ENCODE data around the gene EIF5. TPM values are rescaled to one million over a fixed set of nuclear protein-coding genes. Genes with fewer than 3 reads are reported as not detected.
A peak's percentile ranks its signal among the peaks of the same experiment; 100 is the strongest.
"Not testable (repeated sequence)": the region's sequence is repeated elsewhere in the genome, so short reads cannot be mapped to it uniquely, and the experiment has no call there.

Gene EIF5
- total RNA-seq, 1 experiment from 2014 or later: 238 TPM

DNA sequence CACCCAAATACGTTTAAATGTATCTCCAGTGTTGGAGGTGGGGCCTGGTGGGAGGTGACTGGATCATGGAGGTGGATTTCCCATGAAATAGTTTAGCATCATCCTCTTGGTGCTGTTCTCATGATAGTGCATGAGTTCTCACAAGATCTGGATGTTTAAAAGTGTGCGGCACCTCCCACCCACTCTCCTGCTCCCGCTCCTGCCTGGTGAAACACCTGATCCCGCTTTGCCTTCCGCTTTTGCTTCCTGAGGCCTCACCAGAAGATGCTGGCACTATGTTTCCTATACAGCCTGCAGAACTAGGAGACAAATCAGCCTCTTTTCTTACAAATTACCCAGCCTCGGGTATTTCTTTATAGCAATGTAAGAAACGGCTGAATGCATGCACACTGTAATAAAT lies 20.1 kb downstream of the EIF5 start:
- ATAC-seq: 0 out of 2 replicates have a peak, but pooled peaks have one; percentile 9
- in situ Hi-C loops (cut with HindIII; ENCODE audit: low pct_unique_long_range_greater_than_20kb, low sequenced_read_pairs): no loop called here
- ChIA-PET POLR2A (no interaction called here), CTCF (no interaction called here)
- TF ChIP-seq, protein P1, sequence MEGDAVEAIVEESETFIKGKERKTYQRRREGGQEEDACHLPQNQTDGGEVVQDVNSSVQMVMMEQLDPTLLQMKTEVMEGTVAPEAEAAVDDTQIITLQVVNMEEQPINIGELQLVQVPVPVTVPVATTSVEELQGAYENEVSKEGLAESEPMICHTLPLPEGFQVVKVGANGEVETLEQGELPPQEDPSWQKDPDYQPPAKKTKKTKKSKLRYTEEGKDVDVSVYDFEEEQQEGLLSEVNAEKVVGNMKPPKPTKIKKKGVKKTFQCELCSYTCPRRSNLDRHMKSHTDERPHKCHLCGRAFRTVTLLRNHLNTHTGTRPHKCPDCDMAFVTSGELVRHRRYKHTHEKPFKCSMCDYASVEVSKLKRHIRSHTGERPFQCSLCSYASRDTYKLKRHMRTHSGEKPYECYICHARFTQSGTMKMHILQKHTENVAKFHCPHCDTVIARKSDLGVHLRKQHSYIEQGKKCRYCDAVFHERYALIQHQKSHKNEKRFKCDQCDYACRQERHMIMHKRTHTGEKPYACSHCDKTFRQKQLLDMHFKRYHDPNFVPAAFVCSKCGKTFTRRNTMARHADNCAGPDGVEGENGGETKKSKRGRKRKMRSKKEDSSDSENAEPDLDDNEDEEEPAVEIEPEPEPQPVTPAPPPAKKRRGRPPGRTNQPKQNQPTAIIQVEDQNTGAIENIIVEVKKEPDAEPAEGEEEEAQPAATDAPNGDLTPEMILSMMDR (IDR thresholded peaks at IDR 0.05): no peak
- TF ChIP-seq TCF7L2 (IDR thresholded peaks at IDR 0.05; ENCODE audit: low read depth, low read length): no peak
- TF ChIP-seq, protein P2, sequence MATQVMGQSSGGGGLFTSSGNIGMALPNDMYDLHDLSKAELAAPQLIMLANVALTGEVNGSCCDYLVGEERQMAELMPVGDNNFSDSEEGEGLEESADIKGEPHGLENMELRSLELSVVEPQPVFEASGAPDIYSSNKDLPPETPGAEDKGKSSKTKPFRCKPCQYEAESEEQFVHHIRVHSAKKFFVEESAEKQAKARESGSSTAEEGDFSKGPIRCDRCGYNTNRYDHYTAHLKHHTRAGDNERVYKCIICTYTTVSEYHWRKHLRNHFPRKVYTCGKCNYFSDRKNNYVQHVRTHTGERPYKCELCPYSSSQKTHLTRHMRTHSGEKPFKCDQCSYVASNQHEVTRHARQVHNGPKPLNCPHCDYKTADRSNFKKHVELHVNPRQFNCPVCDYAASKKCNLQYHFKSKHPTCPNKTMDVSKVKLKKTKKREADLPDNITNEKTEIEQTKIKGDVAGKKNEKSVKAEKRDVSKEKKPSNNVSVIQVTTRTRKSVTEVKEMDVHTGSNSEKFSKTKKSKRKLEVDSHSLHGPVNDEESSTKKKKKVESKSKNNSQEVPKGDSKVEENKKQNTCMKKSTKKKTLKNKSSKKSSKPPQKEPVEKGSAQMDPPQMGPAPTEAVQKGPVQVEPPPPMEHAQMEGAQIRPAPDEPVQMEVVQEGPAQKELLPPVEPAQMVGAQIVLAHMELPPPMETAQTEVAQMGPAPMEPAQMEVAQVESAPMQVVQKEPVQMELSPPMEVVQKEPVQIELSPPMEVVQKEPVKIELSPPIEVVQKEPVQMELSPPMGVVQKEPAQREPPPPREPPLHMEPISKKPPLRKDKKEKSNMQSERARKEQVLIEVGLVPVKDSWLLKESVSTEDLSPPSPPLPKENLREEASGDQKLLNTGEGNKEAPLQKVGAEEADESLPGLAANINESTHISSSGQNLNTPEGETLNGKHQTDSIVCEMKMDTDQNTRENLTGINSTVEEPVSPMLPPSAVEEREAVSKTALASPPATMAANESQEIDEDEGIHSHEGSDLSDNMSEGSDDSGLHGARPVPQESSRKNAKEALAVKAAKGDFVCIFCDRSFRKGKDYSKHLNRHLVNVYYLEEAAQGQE (IDR thresholded peaks at IDR 0.05; ENCODE audit: insufficient read depth in 1 of 2, low read depth in 2 of 2, low read length in 1 of 2): no peak
- H3K4me1 ChIP-seq (ENCODE audit: control insufficient read depth, insufficient read depth, low read length): no peaks in the 10 kb centered on the region
- no peak overlapping the region for H3K27ac ChIP-seq (ENCODE audit: low read length)
- H3K36me3 ChIP-seq (ENCODE audit: control insufficient read depth, insufficient read depth, low read length): no peaks in the 10 kb centered on the region
- intact Hi-C loops (cut with micrococcal nuclease; ENCODE audit: unreplicated experiment): no loop called here
- no peak overlapping the region for H3K4me3 ChIP-seq (ENCODE audit: low read depth in 2 of 2, low read length in 2 of 2)
- no peaks in the 10 kb centered on the region for H3K9me3 ChIP-seq (ENCODE audit: control insufficient read depth, insufficient read depth, low read depth, low read length)
- no TSS peak for BruUV-seq (replicated peaks)
- no peak for DNase-seq (ENCODE audit: low read depth, low spot score)
- H3K27me3 ChIP-seq (ENCODE audit: control insufficient read depth, insufficient read depth, low read length): no peaks in the 10 kb centered on the region

- no peak for DNase-seq (ENCODE audit: low read depth, low spot score)
- ChIA-PET POLR2A (interaction anchor here (0.7 kb wide), 1 partner anchor 42 kb away, joined by 8 read pairs; no protein-coding TSS in a partner anchor), CTCF (interaction anchor here (0.7 kb wide), 1 partner anchor 94 kb away, joined by 5 read pairs; no protein-coding TSS in a partner anchor)
- Histone ChIP-seq H3K36me3 (ENCODE audit: control insufficient read depth, insufficient read depth, low read length) (no peaks in the 10 kb centered on the region), H3K9me3 (ENCODE audit: control insufficient read depth, insufficient read depth, low read depth, low read length) (no peaks in the 10 kb centered on the region), H3K27me3 (ENCODE audit: control insufficient read depth, insufficient read depth, low read length) (no peaks in the 10 kb centered on the region), H3K4me1 (ENCODE audit: control insufficient read depth, insufficient read depth, low read length) (no peaks in the 10 kb centered on the region), H3K27ac (ENCODE audit: low read length) (no peak overlapping the region), H3K4me3 (ENCODE audit: low read depth in 2 of 2, low read length in 2 of 2) (no peak overlapping the region)
- BruUV-seq (replicated peaks): no TSS peak
- no peak for ATAC-seq
- TF ChIP-seq SIN3A (IDR thresholded peaks at IDR 0.05; ENCODE audit: borderline replicate concordance, insufficient read depth, low read depth, low read length) (no peak), POLR2AphosphoS5 (IDR thresholded peaks at IDR 0.05; ENCODE audit: low read depth, low read length) (no peak)
- TF ChIP-seq, protein P1 (IDR thresholded peaks at IDR 0.05): no peak
- in situ Hi-C loops (cut with HindIII; ENCODE audit: low pct_unique_long_range_greater_than_20kb, low sequenced_read_pairs): no loop called here
- intact Hi-C loops (cut with micrococcal nuclease; ENCODE audit: unreplicated experiment): no loop called here
Measured at GRCh38 chr14:103356024-103356682, 22.1 kb downstream of the EIF5 start.

- H3K36me3 ChIP-seq (ENCODE audit: control insufficient read depth, insufficient read depth, low read length); CTCF ChIA-PET; BruUV-seq (replicated peaks); H3K27ac ChIP-seq (ENCODE audit: low read length); H3K9me3 ChIP-seq (ENCODE audit: control insufficient read depth, insufficient read depth, low read depth, low read length); POLR2A ChIA-PET; H3K4me1 ChIP-seq (ENCODE audit: control insufficient read depth, insufficient read depth, low read length); in situ Hi-C loops (cut with HindIII; ENCODE audit: low pct_unique_long_range_greater_than_20kb, low sequenced_read_pairs); DNase-seq (ENCODE audit: low read depth, low spot score); H3K4me3 ChIP-seq (ENCODE audit: low read depth in 2 of 2, low read length in 2 of 2); ATAC-seq; H3K27me3 ChIP-seq (ENCODE audit: control insufficient read depth, insufficient read depth, low read length); intact Hi-C loops (cut with micrococcal nuclease; ENCODE audit: unreplicated experiment): not testable (repeated sequence)
Measured at GRCh38 chr14:103357552-103357951, 23.5 kb downstream of the EIF5 start.
